ENCODE measurements around the gene ZCCHC13. TPM values are rescaled to one million over a fixed set of nuclear protein-coding genes. Genes with fewer than 3 reads are reported as not detected.

Gene ZCCHC13
- total RNA-seq, 4 donors from 2014 or later: not detected

DNA sequence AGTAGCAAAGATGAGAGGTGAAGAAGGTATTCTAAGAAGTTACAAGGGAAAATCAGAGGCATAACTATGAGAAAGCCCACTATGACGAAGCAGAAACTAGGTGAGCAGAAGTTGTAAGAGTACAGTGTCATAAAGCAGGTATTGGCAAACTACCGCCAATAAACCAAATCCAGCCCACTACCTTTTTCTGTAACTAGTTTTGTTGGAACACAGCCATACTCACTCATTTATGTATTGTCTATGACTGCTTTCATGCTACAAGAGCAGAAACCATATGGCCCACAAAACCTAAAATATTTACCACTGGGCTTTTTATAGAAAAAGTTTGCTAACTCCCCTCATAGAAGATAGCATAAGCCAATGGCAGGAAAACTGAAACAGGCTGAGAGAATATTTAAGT, 31.8 kb upstream of the ZCCHC13 start:
- Histone ChIP-seq H3K27ac (no peak overlapping the region), H3K36me3 (peaks cover 0 to 38% (median 0%) of the 10 kb centered on the region in 3 donors), H3K4me3 (no peak overlapping the region), H3K27me3 (peaks cover 0 to 5% of the 10 kb centered on the region in 2 donors), H3K9me3 (no peaks in the 10 kb centered on the region), H3K4me1 (no peaks in the 10 kb centered on the region)
- no peak for DNase-seq (ENCODE audit: low spot score in 2 of 2)
- WGBS, 2 donors: 66 to 89% methylated on average over 2 of the region's 2 CpGs
- TF ChIP-seq EP300 (IDR thresholded peaks at IDR 0.05) (no peak), POLR2A (IDR thresholded peaks at IDR 0.05) (no peak)
- TF ChIP-seq, protein P1, sequence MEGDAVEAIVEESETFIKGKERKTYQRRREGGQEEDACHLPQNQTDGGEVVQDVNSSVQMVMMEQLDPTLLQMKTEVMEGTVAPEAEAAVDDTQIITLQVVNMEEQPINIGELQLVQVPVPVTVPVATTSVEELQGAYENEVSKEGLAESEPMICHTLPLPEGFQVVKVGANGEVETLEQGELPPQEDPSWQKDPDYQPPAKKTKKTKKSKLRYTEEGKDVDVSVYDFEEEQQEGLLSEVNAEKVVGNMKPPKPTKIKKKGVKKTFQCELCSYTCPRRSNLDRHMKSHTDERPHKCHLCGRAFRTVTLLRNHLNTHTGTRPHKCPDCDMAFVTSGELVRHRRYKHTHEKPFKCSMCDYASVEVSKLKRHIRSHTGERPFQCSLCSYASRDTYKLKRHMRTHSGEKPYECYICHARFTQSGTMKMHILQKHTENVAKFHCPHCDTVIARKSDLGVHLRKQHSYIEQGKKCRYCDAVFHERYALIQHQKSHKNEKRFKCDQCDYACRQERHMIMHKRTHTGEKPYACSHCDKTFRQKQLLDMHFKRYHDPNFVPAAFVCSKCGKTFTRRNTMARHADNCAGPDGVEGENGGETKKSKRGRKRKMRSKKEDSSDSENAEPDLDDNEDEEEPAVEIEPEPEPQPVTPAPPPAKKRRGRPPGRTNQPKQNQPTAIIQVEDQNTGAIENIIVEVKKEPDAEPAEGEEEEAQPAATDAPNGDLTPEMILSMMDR (IDR thresholded peaks at IDR 0.05): no peak

- Histone ChIP-seq H3K4me3 (no peak overlapping the region), H3K27ac (no peak overlapping the region), H3K27me3 (peaks cover 0 to under 1% of the 10 kb centered on the region in 2 donors), H3K9me3 (no peaks in the 10 kb centered on the region), H3K4me1 (no peaks in the 10 kb centered on the region), H3K36me3 (peaks cover 0 to 52% (median 0%) of the 10 kb centered on the region in 3 donors)
- DNase-seq (ENCODE audit: low spot score in 2 of 2): no peak
- WGBS, 2 donors: 58 to 67% methylated on average over 5 of the region's 5 CpGs
- TF ChIP-seq, protein P1 (IDR thresholded peaks at IDR 0.05): no peak
- TF ChIP-seq POLR2A (IDR thresholded peaks at IDR 0.05) (no peak), EP300 (IDR thresholded peaks at IDR 0.05) (no peak)
Measured at GRCh38 chrX:74274516-74274915, 29.5 kb upstream of the ZCCHC13 start.

- WGBS, 2 donors: 52 to 70% methylated on average over 3 of the region's 3 CpGs
Measured at GRCh38 chrX:74277320-74277719, 26.7 kb upstream of the ZCCHC13 start.

DNA sequence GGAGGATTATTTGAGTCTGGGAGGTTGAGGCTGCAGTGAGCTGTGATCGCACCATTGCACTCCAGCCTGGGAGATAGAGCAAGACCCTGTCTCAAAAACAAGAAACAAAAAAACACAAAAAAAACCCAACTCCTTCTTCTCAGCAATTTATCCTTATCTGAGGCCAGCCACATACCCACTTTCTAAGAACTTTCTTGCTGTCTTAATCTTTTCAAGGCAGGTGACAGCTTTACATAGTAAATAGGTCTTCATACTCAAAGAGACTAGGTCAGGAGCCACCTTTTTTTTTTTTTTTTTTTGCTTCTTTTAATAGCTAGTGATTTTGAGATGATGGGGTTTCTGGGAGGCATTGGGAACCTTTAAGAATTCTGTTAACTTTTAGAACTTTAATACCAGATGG, 26.1 kb upstream of the ZCCHC13 start:
- no peak overlapping the region for H3K4me3 ChIP-seq
- H3K36me3 ChIP-seq: peaks cover 0 to 68% (median 0%) of the 10 kb centered on the region in 3 donors
- TF ChIP-seq POLR2A (IDR thresholded peaks at IDR 0.05): no peak
- TF ChIP-seq, protein P1 (IDR thresholded peaks at IDR 0.05): no peak
- TF ChIP-seq EP300 (IDR thresholded peaks at IDR 0.05): no peak
- H3K27ac ChIP-seq: no peak overlapping the region
- peaks cover 0 to 7% (median 0%) of the 10 kb centered on the region in 4 donors for H3K4me1 ChIP-seq
- no peaks in the 10 kb centered on the region for H3K27me3 ChIP-seq
- 92 to 100% methylated on average over 1 of the region's 1 CpG for WGBS, 2 donors
- no peak for DNase-seq (ENCODE audit: low spot score in 2 of 2)
- no peaks in the 10 kb centered on the region for H3K9me3 ChIP-seq

More at GRCh38 chrX:74277320-74277719, 26.7 kb upstream of the ZCCHC13 start:
- H3K4me3 ChIP-seq: no peak overlapping the region
- H3K36me3 ChIP-seq: peaks cover 0 to 68% (median 0%) of the 10 kb centered on the region in 3 donors
- no peak for DNase-seq (ENCODE audit: low spot score in 2 of 2)
- H3K4me1 ChIP-seq: peaks cover 0 to 3% (median 0%) of the 10 kb centered on the region in 4 donors
- TF ChIP-seq POLR2A (IDR thresholded peaks at IDR 0.05): no peak
- H3K9me3 ChIP-seq: no peaks in the 10 kb centered on the region
- H3K27me3 ChIP-seq: no peaks in the 10 kb centered on the region
- H3K27ac ChIP-seq: no peak overlapping the region

DNA sequence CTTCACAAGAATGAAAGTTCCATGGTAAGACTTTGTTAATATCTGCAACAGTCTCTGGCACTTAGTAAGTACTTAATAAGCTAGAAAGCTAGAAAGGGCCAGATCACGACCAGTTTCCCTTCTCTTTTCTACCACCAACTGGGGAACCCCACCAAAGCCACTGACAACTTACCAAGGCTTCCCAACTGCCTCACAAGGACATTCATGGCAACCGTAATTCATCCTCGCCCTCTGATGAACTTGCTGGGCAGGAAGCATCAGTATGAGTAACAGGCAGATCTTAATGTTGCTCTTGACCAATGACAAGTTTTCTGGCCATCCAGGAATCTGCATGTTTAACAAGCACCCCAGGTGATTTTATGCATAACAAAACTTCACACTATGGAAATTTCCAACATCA, 23.2 kb upstream of the ZCCHC13 start:
- TF ChIP-seq, protein P1 (IDR thresholded peaks at IDR 0.05): no peak
- TF ChIP-seq EP300 (IDR thresholded peaks at IDR 0.05) (no peak), POLR2A (IDR thresholded peaks at IDR 0.05) (no peak)
- Histone ChIP-seq H3K9me3 (no peaks in the 10 kb centered on the region), H3K36me3 (peaks cover 0 to 49% (median 0%) of the 10 kb centered on the region in 3 donors), H3K4me1 (peaks cover 0 to 25% (median 0%) of the 10 kb centered on the region in 4 donors), H3K27me3 (no peaks in the 10 kb centered on the region), H3K27ac (no peak overlapping the region), H3K4me3 (no peak overlapping the region)
- no peak for DNase-seq (ENCODE audit: low spot score in 2 of 2)
- 58 to 91% methylated on average over 3 of the region's 3 CpGs for WGBS, 2 donors

Measured in tibial nerve (tissue), 4 donors.